ENCODE data around the gene TENT5A. TPM values are rescaled to one million over a fixed set of nuclear protein-coding genes. Genes with fewer than 3 reads are reported as not detected.

TENT5A gene
- 1.7 TPM for total RNA-seq (2021; ENCODE audit: unreplicated experiment)
- polyA plus RNA-seq (2012; ENCODE audit: insufficient read length) = 0.44 TPM
- Bru-seq, nascent RNA = percentile 47 among the genes with signal in this experiment
- BruChase-seq, experiment 1, labeled RNA remaining after a 2-hour chase = percentile 65 among the genes with signal in this experiment
- percentile 43 among the genes with signal in this experiment for BruChase-seq, experiment 2, labeled RNA remaining after a 6-hour chase
- long read RNA-seq, full-length matches to known transcripts = 2 of 3 reads
- long read RNA-seq, partial matches to known transcripts = 1 of 3 reads
- long read RNA-seq, other reads (novel, unspliced or antisense) = 0 of 3 reads

DNA sequence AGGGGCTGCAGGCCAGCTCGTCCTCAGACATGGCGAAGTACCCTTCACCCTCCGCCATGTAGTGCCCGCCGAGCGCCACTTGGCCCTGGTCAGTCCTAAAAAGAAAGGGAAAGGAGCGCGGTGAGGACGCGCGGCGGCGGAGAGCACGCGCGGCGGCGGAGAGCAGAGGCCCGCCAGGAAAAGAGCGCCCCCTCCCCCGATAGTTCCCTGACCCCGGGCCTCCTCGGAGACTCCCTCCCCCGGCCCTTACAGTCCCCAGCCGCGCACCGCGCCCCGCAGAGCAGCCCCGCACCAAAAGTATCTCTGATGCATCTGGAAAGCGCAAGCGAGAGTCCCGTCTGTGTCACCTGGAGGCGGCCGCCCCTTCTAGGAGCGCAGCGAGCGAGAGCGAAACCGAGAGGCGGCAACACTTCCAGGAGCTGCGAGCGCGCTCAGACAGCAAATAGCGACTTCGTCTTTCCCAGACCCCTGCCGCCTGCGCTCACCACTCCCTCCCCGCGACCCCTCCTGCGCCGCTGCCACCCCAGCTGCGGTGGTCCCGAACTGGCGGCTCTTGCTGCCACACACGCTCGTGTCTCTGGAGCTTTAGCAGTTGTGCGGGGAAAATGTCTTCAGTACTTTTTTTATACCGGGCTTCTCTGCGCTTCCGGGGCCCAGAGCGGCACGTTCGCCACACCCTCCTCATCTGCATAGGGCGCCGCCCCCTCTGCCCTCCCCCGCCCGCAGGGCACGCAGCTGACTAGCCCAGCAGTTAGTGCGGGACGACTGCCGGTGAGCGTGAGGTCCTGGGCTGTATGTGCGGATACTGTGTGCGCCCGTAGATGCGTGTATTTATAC, at the start of gene TENT5A:
Gene TENT5A, minus strand, starts transcription at position 598 of the 837 bp plus-strand sequence. Its CDS starts 540 bp downstream, at position 58.
- DNase-seq (ENCODE audit: low read depth, low spot score) = no peak
- in situ Hi-C loops (cut with HindIII; ENCODE audit: low pct_unique_long_range_greater_than_20kb, low sequenced_read_pairs) = no loop called here
- no peaks in the 10 kb centered on the region for H3K36me3 ChIP-seq (ENCODE audit: control insufficient read depth, insufficient read depth, low read length)
- no peaks in the 10 kb centered on the region for H3K9me3 ChIP-seq (ENCODE audit: control insufficient read depth, insufficient read depth, low read depth, low read length)
- H3K4me1 ChIP-seq (ENCODE audit: control insufficient read depth, insufficient read depth, low read length) = no peaks in the 10 kb centered on the region; the same call in 1 of the 2 replicates
- intact Hi-C loops (cut with micrococcal nuclease; ENCODE audit: unreplicated experiment) = no loop called here
- TF ChIP-seq, protein P1, sequence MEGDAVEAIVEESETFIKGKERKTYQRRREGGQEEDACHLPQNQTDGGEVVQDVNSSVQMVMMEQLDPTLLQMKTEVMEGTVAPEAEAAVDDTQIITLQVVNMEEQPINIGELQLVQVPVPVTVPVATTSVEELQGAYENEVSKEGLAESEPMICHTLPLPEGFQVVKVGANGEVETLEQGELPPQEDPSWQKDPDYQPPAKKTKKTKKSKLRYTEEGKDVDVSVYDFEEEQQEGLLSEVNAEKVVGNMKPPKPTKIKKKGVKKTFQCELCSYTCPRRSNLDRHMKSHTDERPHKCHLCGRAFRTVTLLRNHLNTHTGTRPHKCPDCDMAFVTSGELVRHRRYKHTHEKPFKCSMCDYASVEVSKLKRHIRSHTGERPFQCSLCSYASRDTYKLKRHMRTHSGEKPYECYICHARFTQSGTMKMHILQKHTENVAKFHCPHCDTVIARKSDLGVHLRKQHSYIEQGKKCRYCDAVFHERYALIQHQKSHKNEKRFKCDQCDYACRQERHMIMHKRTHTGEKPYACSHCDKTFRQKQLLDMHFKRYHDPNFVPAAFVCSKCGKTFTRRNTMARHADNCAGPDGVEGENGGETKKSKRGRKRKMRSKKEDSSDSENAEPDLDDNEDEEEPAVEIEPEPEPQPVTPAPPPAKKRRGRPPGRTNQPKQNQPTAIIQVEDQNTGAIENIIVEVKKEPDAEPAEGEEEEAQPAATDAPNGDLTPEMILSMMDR (IDR thresholded peaks at IDR 0.05) = no peak
- TF ChIP-seq, protein P2, sequence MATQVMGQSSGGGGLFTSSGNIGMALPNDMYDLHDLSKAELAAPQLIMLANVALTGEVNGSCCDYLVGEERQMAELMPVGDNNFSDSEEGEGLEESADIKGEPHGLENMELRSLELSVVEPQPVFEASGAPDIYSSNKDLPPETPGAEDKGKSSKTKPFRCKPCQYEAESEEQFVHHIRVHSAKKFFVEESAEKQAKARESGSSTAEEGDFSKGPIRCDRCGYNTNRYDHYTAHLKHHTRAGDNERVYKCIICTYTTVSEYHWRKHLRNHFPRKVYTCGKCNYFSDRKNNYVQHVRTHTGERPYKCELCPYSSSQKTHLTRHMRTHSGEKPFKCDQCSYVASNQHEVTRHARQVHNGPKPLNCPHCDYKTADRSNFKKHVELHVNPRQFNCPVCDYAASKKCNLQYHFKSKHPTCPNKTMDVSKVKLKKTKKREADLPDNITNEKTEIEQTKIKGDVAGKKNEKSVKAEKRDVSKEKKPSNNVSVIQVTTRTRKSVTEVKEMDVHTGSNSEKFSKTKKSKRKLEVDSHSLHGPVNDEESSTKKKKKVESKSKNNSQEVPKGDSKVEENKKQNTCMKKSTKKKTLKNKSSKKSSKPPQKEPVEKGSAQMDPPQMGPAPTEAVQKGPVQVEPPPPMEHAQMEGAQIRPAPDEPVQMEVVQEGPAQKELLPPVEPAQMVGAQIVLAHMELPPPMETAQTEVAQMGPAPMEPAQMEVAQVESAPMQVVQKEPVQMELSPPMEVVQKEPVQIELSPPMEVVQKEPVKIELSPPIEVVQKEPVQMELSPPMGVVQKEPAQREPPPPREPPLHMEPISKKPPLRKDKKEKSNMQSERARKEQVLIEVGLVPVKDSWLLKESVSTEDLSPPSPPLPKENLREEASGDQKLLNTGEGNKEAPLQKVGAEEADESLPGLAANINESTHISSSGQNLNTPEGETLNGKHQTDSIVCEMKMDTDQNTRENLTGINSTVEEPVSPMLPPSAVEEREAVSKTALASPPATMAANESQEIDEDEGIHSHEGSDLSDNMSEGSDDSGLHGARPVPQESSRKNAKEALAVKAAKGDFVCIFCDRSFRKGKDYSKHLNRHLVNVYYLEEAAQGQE (IDR thresholded peaks at IDR 0.05; ENCODE audit: insufficient read depth in 1 of 2, low read depth in 2 of 2, low read length in 1 of 2) = no peak
- TF ChIP-seq TCF7L2 (IDR thresholded peaks at IDR 0.05; ENCODE audit: low read depth, low read length) (no peak), POLR2AphosphoS5 (IDR thresholded peaks at IDR 0.05; ENCODE audit: low read depth, low read length) (no peak), SIN3A (IDR thresholded peaks at IDR 0.05; ENCODE audit: borderline replicate concordance, insufficient read depth, low read depth, low read length) (no peak)
- peak; percentile 77 for ATAC-seq
- H3K4me3 ChIP-seq (ENCODE audit: low read depth in 2 of 2, low read length in 2 of 2) = peak within 1 kb of the TSS; percentile 55 to 82
- CTCF ChIA-PET = interaction anchor here (0.6 kb wide), 1 partner anchor 1290 kb away, joined by 3 read pairs; no protein-coding TSS in a partner anchor
- no TSS peak for BruUV-seq (replicated peaks)
- POLR2A ChIA-PET = no interaction called here
- no peak within 1 kb of the TSS for H3K27ac ChIP-seq (ENCODE audit: low read length)
- peaks cover 27% of the 10 kb centered on the region for H3K27me3 ChIP-seq (ENCODE audit: control insufficient read depth, insufficient read depth, low read length)

DNA sequence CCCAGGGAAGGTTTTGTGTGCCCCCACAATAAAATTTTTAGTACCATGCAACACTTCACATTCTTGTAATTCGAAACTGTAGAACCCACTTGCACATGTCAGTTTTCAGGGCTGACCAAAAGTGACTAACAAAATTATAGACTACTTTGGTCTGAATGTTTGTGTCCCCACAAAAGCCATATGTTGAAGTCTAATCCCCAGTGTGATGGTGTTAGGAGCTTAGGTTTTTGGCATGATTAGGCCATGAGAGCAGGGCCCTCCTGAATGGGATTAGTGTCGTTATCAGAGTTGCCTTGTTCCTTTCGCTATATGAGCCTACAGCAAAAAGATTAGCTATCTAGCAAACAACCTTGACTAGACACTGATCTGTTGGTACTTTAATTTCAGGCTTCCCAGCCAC, 49.0 kb upstream of the TENT5A start:
- TF ChIP-seq, protein P2 (IDR thresholded peaks at IDR 0.05; ENCODE audit: insufficient read depth in 1 of 2, low read depth in 2 of 2, low read length in 1 of 2) = no peak
- no peak for TF ChIP-seq SIN3A (IDR thresholded peaks at IDR 0.05; ENCODE audit: borderline replicate concordance, insufficient read depth, low read depth, low read length)
- TF ChIP-seq, protein P1 (IDR thresholded peaks at IDR 0.05) = no peak
- TF ChIP-seq TCF7L2 (IDR thresholded peaks at IDR 0.05; ENCODE audit: low read depth, low read length) = no peak
- TF ChIP-seq POLR2AphosphoS5 (IDR thresholded peaks at IDR 0.05; ENCODE audit: low read depth, low read length) = no peak
- H3K4me3 ChIP-seq (ENCODE audit: low read depth in 2 of 2, low read length in 2 of 2) = no peak overlapping the region
- no peaks in the 10 kb centered on the region for H3K9me3 ChIP-seq (ENCODE audit: control insufficient read depth, insufficient read depth, low read depth, low read length)
- ChIA-PET POLR2A (no interaction called here), CTCF (no interaction called here)
- in situ Hi-C loops (cut with HindIII; ENCODE audit: low pct_unique_long_range_greater_than_20kb, low sequenced_read_pairs) (no loop called here), intact Hi-C loops (cut with micrococcal nuclease; ENCODE audit: unreplicated experiment) (no loop called here)
- no peaks in the 10 kb centered on the region for H3K4me1 ChIP-seq (ENCODE audit: control insufficient read depth, insufficient read depth, low read length)
- no peaks in the 10 kb centered on the region for H3K27me3 ChIP-seq (ENCODE audit: control insufficient read depth, insufficient read depth, low read length)
- H3K27ac ChIP-seq (ENCODE audit: low read length) = no peak overlapping the region
- ATAC-seq (no peak), DNase-seq (ENCODE audit: low read depth, low spot score) (no peak)
- no TSS peak for BruUV-seq (replicated peaks)
- no peaks in the 10 kb centered on the region for H3K36me3 ChIP-seq (ENCODE audit: control insufficient read depth, insufficient read depth, low read length)

All from Panc1 (cell line).